ENCODE data around the gene ITPR2.

- TF ChIP-seq PAX5 (IDR thresholded peaks at IDR 0.05; ENCODE audit: insufficient read depth, low read length, severe bottlenecking) (no peak), POLR2A (IDR thresholded peaks at IDR 0.05; ENCODE audit: low read depth, low read length) (no peak), TAF1 (IDR thresholded peaks at IDR 0.05; ENCODE audit: low read depth, low read length) (no peak), POLR2AphosphoS5 (IDR thresholded peaks at IDR 0.05; ENCODE audit: low read depth, low read length) (no peak), SPI1 (IDR thresholded peaks at IDR 0.05; ENCODE audit: low read depth, low read length) (no peak), POU2F2 (IDR thresholded peaks at IDR 0.05; ENCODE audit: low read depth, low read length) (no peak)
These were observed 142.4 kb downstream of the ITPR2 start for GRCh38 chr12:26690601-26691000.

All from GM12891 (cell line).